OCI-LY3 (cell line): ENCODE data around the gene MAP3K6.

ENCODE experiments used
- H2AFZ ChIP-seq: fragments of 200-600, 300-600 bp; shearing (Covaris generic); 2 replicates; pipeline ENCODE4 v1.6.0; 2014; ENCODE audit warnings: antibody characterized with exemption, low read depth, low read length
- H3K27ac ChIP-seq: fragments of 200-600, 300-600 bp; sonication (generic); 2 replicates; pipeline ENCODE4 v1.5.1; 2014; ENCODE audit warnings: mild to moderate bottlenecking, low read length, moderate library complexity, mixed read lengths
- H3K27me3 ChIP-seq: fragments of 200-600, 300-600 bp; sonication (generic); 2 replicates; pipeline ENCODE4 v1.6.1; 2014; ENCODE audit warnings: low read depth, low read length, mixed read lengths
- H3K36me3 ChIP-seq: fragments of 200-600, 300-600 bp; sonication (generic); replicated peaks from 2 replicates; pipeline ENCODE3; 2014; ENCODE audit warnings: low read depth, low read length, mixed read lengths
- H3K4me1 ChIP-seq: fragments of 300-600, 200-600 bp; sonication (generic); 2 replicates; pipeline ENCODE4 v1.6.1; 2014; ENCODE audit warnings: low read length, mixed read lengths
- H3K4me2 ChIP-seq: fragments of 200-600, 300-600 bp; sonication (generic); 2 replicates; pipeline ENCODE4 v1.6.1; 2014; ENCODE audit warnings: low read length, mixed read lengths
- H3K4me3 ChIP-seq: fragments of 300-600, 200-600 bp; sonication (generic); 2 replicates; pipeline ENCODE4 v1.5.1; 2014; ENCODE audit warnings: antibody characterized with exemption, mild to moderate bottlenecking, low read length, moderate library complexity
- H3K79me2 ChIP-seq: fragments of 300-600, 200-600 bp; shearing (Covaris generic); 2 replicates; pipeline ENCODE4 v1.6.1; 2014; ENCODE audit warnings: mild to moderate bottlenecking, low read length, mixed read lengths
- H3K9ac ChIP-seq: fragments of 300-600, 200-600 bp; shearing (Covaris generic); 2 replicates; pipeline ENCODE4 v1.6.0; 2014; ENCODE audit warnings: mild to moderate bottlenecking, low read length, moderate library complexity
- H3K9me3 ChIP-seq: fragments of 200-600, 300-600 bp; shearing (Covaris generic); 2 replicates; pipeline ENCODE4 v1.6.1; 2014; ENCODE audit warnings: low read length, mixed read lengths; ENCODE audit not compliant: insufficient read depth
- H4K20me1 ChIP-seq: fragments of 200-600, 300-600 bp; sonication (generic); 2 replicates; pipeline ENCODE4 v1.6.1; 2016; ENCODE audit warnings: low read length, mixed read lengths; ENCODE audit not compliant: insufficient read depth
- EZH2phosphoT487 ChIP-seq: fragments of 200-600 bp; shearing (Covaris generic); IDR thresholded peaks from 2 replicates; pipeline ENCODE4 v1.6.1; 2018; ENCODE audit warnings: antibody characterized with exemption, mixed run types, low read depth
- TF ChIP-seq, protein P1 (sequence below): fragments of 200-600, 300-600 bp; sonication (generic); IDR thresholded peaks from 2 replicates; pipeline ENCODE4 v1.5.1; 2014; ENCODE audit warnings: antibody characterized with exemption, low read length, low read depth

Gene MAP3K6

DNA sequence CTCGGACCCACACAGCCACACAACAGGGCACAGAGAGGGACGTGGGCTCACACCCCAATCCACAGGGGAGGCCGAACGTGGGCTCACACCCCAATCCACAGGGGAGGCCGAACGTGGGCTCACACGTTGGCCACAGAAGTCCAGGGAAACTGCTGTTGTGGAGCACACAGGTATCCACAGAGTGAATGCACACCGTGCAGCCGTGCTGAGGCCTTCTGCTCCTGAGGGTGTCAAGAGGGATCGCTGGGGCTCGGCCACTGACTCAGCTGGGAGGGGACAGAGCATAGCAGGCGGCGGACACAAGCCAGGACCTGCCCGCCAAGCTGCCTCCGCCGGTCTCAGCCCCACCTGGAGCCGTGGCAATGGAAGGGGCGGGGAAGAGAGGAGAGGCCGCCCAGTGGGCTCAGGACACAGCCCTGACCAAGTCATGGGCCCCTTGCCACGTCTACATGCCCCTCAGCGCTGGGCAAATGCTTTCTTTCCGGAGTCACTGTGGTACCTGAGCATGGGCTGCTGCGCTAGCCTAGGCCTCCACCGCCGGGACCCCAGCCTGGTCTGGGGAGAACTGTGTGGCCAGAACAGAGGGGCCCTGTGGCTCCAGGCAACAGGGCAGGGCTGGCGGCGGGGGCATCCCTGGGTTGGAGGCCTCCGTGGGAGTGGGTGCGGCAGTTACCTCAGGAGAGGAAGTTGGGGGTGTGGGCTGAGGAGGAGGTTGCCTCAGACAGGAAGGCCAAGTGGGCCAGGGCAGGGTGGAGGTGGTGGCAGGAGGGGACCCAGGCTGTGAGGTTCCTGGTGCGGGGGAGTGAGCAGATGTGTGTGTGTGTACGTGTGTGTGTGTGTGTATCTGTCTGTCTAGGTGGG, 23.8 kb downstream of the MAP3K6 start:
- no peaks in the 10 kb centered on the region for H4K20me1 ChIP-seq
- H3K9me3 ChIP-seq: no peaks in the 10 kb centered on the region
- no peaks in the 10 kb centered on the region for H3K36me3 ChIP-seq
- TF ChIP-seq EZH2phosphoT487: no peak
- peak overlapping the region; percentile 97 for H3K4me2 ChIP-seq
- peaks cover 25% of the 10 kb centered on the region for H3K4me1 ChIP-seq
- H3K27me3 ChIP-seq: no peaks in the 10 kb centered on the region
- 0 out of 2 replicates have a peak overlapping the region, but pooled peaks have one; percentile 8 for H3K9ac ChIP-seq
- no peak overlapping the region for H3K27ac ChIP-seq
- peak overlapping the region; percentile 91 for H3K4me3 ChIP-seq
- no peak overlapping the region for H2AFZ ChIP-seq
- H3K79me2 ChIP-seq: no peaks in the 10 kb centered on the region

DNA sequence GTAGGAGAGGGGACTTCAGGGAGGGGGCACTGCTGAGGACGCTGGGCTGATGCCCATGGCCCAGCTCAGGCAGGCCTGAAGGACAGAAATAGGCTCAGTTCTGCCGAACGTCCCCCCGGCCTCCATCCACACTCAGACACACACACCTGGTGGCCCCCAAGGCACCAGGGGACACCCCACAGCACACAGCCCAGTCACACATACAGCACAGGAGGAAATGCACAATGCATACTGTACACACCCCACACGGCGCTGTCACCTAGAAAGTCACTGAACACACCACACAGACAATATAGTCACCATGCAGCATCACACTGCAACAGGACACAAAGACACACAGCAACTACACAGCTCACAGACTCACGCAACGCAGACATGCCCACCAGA, 24.4 kb downstream of the MAP3K6 start:
- peak overlapping the region; percentile 53 for H3K27ac ChIP-seq
- no peaks in the 10 kb centered on the region for H3K79me2 ChIP-seq
- TF ChIP-seq, protein P1, sequence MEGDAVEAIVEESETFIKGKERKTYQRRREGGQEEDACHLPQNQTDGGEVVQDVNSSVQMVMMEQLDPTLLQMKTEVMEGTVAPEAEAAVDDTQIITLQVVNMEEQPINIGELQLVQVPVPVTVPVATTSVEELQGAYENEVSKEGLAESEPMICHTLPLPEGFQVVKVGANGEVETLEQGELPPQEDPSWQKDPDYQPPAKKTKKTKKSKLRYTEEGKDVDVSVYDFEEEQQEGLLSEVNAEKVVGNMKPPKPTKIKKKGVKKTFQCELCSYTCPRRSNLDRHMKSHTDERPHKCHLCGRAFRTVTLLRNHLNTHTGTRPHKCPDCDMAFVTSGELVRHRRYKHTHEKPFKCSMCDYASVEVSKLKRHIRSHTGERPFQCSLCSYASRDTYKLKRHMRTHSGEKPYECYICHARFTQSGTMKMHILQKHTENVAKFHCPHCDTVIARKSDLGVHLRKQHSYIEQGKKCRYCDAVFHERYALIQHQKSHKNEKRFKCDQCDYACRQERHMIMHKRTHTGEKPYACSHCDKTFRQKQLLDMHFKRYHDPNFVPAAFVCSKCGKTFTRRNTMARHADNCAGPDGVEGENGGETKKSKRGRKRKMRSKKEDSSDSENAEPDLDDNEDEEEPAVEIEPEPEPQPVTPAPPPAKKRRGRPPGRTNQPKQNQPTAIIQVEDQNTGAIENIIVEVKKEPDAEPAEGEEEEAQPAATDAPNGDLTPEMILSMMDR: no peak
- no peak for TF ChIP-seq EZH2phosphoT487
- H3K4me2 ChIP-seq: peak overlapping the region; percentile 97
- H3K36me3 ChIP-seq: no peaks in the 10 kb centered on the region
- peak overlapping the region; percentile 62; the same call in 1 of the 2 replicates for H2AFZ ChIP-seq
- no peaks in the 10 kb centered on the region for H4K20me1 ChIP-seq
- peak overlapping the region; percentile 76 for H3K9ac ChIP-seq
- peaks cover 25% of the 10 kb centered on the region for H3K4me1 ChIP-seq
- no peaks in the 10 kb centered on the region for H3K9me3 ChIP-seq
- peak overlapping the region; percentile 91 for H3K4me3 ChIP-seq
- H3K27me3 ChIP-seq: no peaks in the 10 kb centered on the region

DNA sequence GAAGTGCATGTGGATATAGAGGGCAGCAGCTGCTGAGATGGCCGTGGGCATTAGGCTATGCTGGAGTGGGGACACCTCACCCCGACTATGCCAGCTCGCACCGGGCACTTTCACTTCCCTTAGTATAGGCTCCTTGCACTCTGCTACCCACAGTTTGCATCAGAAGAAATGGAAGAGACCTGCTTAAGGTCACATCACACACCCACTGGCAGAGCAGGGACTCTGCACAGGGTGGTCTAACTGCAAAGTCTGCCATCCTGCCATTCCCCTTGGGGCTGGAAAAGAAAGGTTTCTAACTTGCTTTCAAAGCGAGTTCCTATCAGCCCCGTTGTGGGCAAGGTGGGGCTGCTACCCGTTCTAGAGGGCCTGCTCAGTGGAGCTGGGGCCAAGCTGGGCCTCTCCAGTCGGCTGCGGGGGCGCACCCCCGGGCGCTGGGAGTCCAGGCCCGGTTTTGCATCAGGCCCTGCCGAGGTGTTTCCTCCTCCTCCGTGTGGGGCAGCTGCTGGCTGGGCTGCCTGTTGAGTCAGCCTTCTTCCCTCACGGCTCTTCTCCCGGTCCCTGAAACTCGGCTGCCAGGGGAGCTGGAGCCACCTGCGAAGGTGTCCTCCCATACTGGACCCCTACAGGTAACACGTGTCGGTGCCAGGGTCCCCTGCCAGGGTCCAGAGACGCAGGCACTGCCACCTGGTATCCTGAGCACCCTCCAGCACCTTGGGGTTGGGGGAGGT, 25.1 kb downstream of the MAP3K6 start, which contains the start of gene SYTL1:
SYTL1 (plus strand) TSS at position 498 of the 728 bp plus-strand sequence. CDS start 3,313 bp downstream, outside the sequence.
- Histone ChIP-seq H3K4me2 (peak within 1 kb of the TSS; percentile 97), H3K36me3 (no peaks in the 10 kb centered on the region), H3K27me3 (no peaks in the 10 kb centered on the region), H3K9me3 (no peaks in the 10 kb centered on the region), H3K4me3 (peak within 1 kb of the TSS; percentile 91), H3K9ac (peak within 1 kb of the TSS; percentile 76), H3K4me1 (peaks cover 25% of the 10 kb centered on the region), H4K20me1 (no peaks in the 10 kb centered on the region), H2AFZ (peak within 1 kb of the TSS; percentile 62), H3K79me2 (no peaks in the 10 kb centered on the region), H3K27ac (peak within 1 kb of the TSS; percentile 53)
- no peak for TF ChIP-seq EZH2phosphoT487
- TF ChIP-seq, protein P1: no peak

DNA sequence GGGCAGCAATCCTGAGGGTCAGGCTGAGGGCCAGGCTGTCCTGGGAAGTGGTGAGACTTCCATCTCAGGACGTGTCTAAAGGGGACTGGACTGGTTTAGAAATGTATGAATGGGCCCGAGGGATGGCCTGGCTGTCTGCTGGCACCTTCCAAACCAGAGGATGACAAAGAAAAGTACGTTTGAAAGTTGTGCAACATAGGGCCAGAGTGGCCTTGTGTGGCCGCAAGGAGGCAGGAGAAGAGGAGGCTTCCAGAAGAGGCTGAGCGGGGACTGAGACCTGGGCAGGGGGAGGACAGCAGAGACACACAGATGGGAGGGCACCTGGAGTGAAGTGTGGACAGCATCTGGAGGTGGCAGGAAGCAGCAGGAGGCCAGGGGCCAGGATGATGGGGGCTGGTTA, 27.5 kb downstream of the MAP3K6 start:
- Histone ChIP-seq H3K27me3 (no peaks in the 10 kb centered on the region), H3K36me3 (no peaks in the 10 kb centered on the region), H3K27ac (no peak overlapping the region), H3K4me1 (peaks cover 25% of the 10 kb centered on the region), H2AFZ (no peak overlapping the region), H3K79me2 (no peaks in the 10 kb centered on the region), H3K9me3 (no peaks in the 10 kb centered on the region), H3K9ac (no peak overlapping the region), H3K4me3 (no peak overlapping the region), H4K20me1 (no peaks in the 10 kb centered on the region), H3K4me2 (no peak overlapping the region)
- no peak for TF ChIP-seq EZH2phosphoT487
- TF ChIP-seq, protein P1: no peak
